Adipocyte (in vitro differentiated cells): Measurements from ENCODE around the gene RIMS4.

Experiments
- DNase-seq: peaks from one replicate; pipeline ENCODE4 v3.0.0-alpha.2; 2015; ENCODE audit warnings: low read depth
- H3K27me3 ChIP-seq: replicated peaks from 2 replicates; pipeline ENCODE4 v1.7.0; 2013; ENCODE audit warnings: mild to moderate bottlenecking, low read length, moderate library complexity; ENCODE audit not compliant: control insufficient read depth, insufficient read depth
- H3K36me3 ChIP-seq: 2 replicates; pipeline ENCODE4 v1.7.0; 2013; ENCODE audit warnings: low read length, mild to moderate bottlenecking, moderate library complexity; ENCODE audit not compliant: control insufficient read depth, insufficient read depth, severe bottlenecking
- H3K4me1 ChIP-seq: 2 replicates; pipeline ENCODE4 v1.7.0; 2013; ENCODE audit warnings: mild to moderate bottlenecking, low read length, moderate library complexity; ENCODE audit not compliant: control insufficient read depth, insufficient read depth
- H3K4me3 ChIP-seq: 2 replicates; pipeline ENCODE4 v1.7.0; 2013; ENCODE audit warnings: mild to moderate bottlenecking, low read length, moderate library complexity
- H3K9ac ChIP-seq: 2 replicates; pipeline ENCODE4 v1.7.0; 2013; ENCODE audit warnings: mild to moderate bottlenecking, low read length, moderate library complexity
- H3K9me3 ChIP-seq: 2 replicates; pipeline ENCODE4 v1.7.0; 2013; ENCODE audit warnings: mild to moderate bottlenecking, low read length, moderate library complexity; ENCODE audit not compliant: control insufficient read depth

The RIMS4 gene

DNA sequence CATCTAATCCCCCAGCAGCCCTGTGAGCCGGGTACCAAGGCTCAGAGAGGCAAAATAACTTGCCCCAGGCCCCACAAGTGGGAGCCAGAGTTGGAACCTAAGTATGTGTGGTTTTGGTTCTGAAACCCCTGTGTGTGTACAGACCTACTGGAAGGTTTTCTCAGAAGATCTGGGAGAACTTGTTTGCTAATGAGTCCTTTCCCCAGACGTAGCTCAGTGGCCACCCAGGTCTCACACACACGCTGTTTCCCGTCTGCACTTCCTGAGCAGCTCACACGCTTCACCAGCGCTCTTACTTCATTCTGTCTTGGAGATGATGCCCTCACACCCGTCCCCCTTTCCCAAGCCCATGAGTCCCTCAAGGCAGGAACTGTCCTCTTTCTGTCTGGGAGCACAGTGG is 87.0 kb downstream of the RIMS4 start:
- Histone ChIP-seq H3K27me3 (no peaks in the 10 kb centered on the region), H3K9me3 (no peaks in the 10 kb centered on the region), H3K4me3 (no peak overlapping the region), H3K9ac (no peak overlapping the region), H3K4me1 (peaks cover 33% of the 10 kb centered on the region), H3K36me3 (peaks cover 11% of the 10 kb centered on the region)
- no peak for DNase-seq

DNA sequence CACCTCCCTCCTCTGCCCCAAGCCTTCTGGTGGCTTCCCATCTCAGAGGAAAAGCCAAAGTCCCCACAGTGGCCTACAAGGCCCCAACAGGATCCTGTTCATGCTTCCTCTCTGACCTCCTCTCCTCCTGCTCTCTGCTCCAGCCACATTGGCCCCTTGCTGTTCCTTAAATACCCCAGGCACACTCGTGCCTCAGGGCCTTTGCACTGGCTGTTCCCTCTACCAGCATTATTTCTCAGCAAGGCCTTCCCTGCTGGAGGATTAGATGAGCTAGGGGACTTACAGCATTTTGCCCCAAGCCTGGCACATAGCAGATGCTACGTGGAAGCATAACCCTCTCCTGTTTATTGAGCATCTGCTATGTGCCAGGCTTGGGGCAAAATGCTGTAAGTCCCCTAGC is 87.4 kb downstream of the RIMS4 start:
- no peak for DNase-seq
- Histone ChIP-seq H3K9ac (peak overlapping the region; percentile 11), H3K4me3 (no peak overlapping the region), H3K27me3 (no peaks in the 10 kb centered on the region), H3K4me1 (peaks cover 34% of the 10 kb centered on the region), H3K36me3 (peaks cover 11% of the 10 kb centered on the region), H3K9me3 (no peaks in the 10 kb centered on the region)

DNA sequence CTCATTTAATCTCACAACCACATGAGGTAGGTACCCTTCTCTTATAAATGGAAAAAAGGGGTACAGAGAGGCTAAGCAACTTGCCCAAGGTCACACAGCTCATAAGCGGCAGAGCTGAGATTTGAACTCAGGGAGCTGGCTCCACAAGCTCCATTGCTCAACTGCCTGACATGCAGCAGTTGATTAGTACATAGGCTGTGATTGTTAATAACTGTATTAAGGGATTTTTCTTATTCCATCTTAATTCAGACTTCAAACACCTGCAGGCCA is 88.6 kb downstream of the RIMS4 start:
- Histone ChIP-seq H3K9ac (peak overlapping the region; percentile 74), H3K27me3 (no peaks in the 10 kb centered on the region), H3K9me3 (no peaks in the 10 kb centered on the region), H3K36me3 (peaks cover 11% of the 10 kb centered on the region), H3K4me3 (no peak overlapping the region), H3K4me1 (peaks cover 44% of the 10 kb centered on the region)
- DNase-seq: no peak

DNA sequence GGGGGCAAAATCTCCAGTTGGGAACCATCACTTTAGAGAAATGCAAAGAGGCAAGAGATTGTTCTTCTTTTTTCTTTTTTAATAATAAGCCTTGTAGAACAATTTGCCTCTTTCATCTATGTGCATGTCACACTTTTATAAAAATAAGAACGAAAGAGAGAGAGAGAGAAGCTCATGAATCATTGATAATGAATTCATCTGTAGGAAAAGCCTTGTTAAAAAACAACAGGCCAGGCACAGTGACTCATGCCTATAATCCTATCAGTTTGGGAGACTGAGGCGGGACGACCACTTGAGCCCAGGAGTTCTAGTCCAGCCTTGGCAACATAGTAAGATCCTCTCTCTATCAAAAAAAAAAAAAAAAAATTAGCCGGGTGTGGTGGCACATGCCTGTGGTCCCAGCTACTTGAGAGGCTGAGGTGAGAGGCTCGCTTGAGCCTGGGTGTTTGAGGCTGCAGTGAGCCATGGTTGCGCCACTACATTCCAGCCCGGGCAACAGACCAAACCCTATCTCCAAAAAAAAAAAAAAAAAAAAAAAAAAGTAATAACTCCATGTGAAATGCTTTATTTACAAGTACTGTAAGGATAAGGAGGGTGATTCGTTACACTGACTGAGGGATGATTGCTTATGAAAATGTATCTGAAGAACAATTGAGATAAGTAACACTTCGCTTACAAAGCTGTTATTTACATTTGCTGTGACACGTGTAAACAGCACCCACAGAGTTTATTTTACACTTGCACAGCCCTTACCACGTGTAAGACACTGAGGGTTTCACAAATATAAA is 89.2 kb downstream of the RIMS4 start:
- peaks cover 11% of the 10 kb centered on the region for H3K36me3 ChIP-seq
- H3K4me3 ChIP-seq: peak overlapping the region; percentile 48
- H3K4me1 ChIP-seq: peaks cover 49% of the 10 kb centered on the region
- no peaks in the 10 kb centered on the region for H3K27me3 ChIP-seq
- H3K9me3 ChIP-seq: no peaks in the 10 kb centered on the region
- peak; percentile 81 for DNase-seq
- peak overlapping the region; percentile 76 for H3K9ac ChIP-seq

DNA sequence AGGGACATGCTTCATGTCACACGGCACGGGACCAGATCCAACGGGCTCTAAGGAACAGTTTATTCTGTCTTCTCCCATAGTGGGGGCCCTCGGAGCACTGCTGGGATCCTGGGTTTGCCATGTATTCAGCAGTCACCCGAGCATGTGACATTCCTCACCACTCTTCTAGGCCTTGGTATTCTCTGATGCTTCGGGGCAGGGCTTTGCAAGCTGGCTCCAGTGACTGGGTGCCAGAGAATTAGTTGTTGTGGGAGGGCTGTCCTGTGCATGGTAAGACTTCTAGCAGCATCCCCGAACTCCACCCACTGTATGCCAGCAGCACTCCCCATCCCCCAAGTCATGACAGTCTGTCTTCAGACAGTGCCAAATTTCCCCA is 89.7 kb downstream of the RIMS4 start:
- peak overlapping the region; percentile 76 for H3K9ac ChIP-seq
- peaks cover 55% of the 10 kb centered on the region for H3K4me1 ChIP-seq
- H3K36me3 ChIP-seq: peaks cover 11% of the 10 kb centered on the region
- peak overlapping the region; percentile 48 for H3K4me3 ChIP-seq
- peak; percentile 80 for DNase-seq
- H3K9me3 ChIP-seq: no peaks in the 10 kb centered on the region
- no peaks in the 10 kb centered on the region for H3K27me3 ChIP-seq

DNA sequence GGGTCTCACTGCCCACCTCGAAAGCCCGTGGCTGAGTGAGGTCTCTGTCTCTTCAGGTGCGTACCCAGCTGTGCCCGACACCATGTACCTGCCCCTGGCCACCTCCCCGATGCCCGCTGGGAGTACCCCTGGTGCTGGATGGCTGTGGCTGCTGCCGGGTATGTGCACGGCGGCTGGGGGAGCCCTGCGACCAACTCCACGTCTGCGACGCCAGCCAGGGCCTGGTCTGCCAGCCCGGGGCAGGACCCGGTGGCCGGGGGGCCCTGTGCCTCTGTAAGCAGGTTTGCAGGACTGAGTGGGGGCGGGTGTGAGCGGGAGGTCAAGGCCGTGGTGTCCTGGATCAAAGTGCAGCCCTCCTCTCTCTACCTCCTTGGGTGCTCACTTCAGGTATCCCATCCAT is 90.5 kb downstream of the RIMS4 start:
- no peaks in the 10 kb centered on the region for H3K9me3 ChIP-seq
- peaks cover 11% of the 10 kb centered on the region for H3K36me3 ChIP-seq
- no peak overlapping the region for H3K4me3 ChIP-seq
- no peaks in the 10 kb centered on the region for H3K27me3 ChIP-seq
- peaks cover 63% of the 10 kb centered on the region for H3K4me1 ChIP-seq
- no peak for DNase-seq
- H3K9ac ChIP-seq: peak overlapping the region; percentile 76

DNA sequence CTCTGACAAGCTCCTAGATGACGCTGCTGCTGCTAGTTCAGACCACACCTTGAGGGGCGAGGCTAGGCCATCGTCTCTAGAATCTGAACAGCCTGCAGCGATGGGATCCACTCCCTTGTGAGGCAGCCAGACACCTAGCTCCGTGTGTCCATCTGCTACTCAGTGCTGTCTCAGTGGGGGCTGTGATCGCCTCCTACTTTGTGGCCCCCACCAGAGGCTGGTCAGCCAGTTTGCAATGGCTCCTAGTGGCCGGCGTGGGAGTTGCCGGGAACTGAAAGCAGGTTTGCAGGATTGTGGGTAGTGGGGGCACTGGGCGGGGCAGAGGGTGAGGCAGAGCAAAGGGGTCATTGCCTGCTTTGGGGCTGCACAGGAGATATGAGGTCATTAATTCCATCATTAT is 92.4 kb downstream of the RIMS4 start:
- peaks cover 71% of the 10 kb centered on the region for H3K4me1 ChIP-seq
- peak overlapping the region; percentile 75 for H3K9ac ChIP-seq
- H3K27me3 ChIP-seq: no peaks in the 10 kb centered on the region
- H3K4me3 ChIP-seq: peak overlapping the region; percentile 65
- no peak for DNase-seq
- H3K9me3 ChIP-seq: no peaks in the 10 kb centered on the region
- peaks cover 5% of the 10 kb centered on the region for H3K36me3 ChIP-seq

DNA sequence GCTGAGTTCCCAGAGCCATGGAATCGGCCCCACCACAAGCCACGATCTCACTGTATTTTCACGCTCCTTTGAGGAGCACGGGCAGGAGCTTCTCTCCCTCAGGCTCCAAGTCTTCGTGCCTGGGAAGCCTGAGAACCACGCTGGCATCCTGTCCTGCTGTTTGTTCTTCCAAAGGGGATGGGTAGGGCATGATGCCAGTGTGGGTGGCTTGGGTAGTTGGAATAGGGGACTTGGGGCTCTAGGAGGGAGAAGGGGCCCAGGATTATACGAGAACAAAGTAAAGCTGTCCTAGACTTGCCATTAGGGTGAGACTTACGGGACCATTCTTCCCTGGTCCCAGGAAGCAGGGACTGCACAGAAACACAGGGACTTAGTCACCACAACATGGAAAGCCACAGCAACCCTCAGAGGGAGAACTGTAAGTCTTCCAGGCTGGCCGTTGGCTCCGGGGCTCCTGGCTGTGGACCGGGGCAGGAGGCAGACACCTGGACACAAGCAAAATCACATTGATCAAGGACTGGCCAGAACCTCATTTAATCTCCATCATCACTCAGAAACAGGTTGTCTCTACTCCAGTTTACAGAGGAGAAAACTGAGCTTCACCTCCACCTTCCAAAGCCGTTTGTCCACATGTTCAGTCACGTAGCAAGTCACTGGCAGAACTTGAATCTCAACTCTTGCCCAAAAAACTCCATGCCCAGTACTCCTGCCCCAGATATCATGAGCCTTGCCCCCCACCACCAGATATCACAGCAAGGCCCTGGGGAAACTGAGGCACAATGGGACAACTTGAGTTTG is 93.8 kb downstream of the RIMS4 start:
- Histone ChIP-seq H3K4me1 (peaks cover 65% of the 10 kb centered on the region), H3K9ac (peak overlapping the region; percentile 78), H3K36me3 (no peaks in the 10 kb centered on the region), H3K4me3 (peak overlapping the region; percentile 76), H3K27me3 (no peaks in the 10 kb centered on the region), H3K9me3 (no peaks in the 10 kb centered on the region)
- DNase-seq: peak; percentile 33

DNA sequence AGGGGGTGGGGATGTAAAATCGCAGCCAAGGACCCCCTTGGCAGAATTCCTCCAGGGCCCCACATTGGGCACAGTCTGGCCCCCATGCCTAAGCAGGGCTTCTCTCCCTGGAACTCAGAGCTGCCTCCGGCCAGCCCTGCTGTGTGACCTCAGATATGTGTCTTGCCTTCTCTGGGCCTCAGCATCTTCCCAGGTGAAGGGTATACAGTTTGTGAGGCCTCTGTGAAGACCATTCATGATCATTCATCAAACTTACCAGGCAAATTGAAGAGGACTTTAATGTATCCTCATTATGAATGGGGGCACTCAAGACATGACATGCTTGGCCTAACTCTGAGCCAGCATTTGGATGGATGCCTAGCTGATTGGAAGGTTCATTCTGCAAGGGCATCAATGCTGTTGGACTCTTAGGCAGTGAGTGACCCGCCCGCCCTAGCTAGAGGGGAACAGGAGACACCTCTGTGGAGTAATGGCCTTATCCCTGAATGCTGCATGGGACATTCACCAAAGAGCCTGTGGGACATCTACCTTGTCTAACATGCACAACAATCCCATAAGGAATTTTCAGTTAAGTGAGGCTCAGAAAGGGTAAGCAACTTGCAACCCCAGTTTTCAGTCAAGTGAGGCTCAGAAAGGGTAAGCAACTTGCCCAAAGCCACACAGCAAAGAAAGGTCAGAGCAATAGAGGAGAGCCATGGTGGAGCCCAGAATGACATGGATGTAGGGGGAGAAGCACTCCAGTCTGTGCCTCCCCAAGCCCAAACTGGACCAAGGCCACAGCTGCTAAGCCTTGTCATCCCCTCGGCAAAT is 94.6 kb downstream of the RIMS4 start:
- peak overlapping the region; percentile 78 for H3K9ac ChIP-seq
- H3K36me3 ChIP-seq: no peaks in the 10 kb centered on the region
- no peaks in the 10 kb centered on the region for H3K27me3 ChIP-seq
- peaks cover 61% of the 10 kb centered on the region for H3K4me1 ChIP-seq
- no peak for DNase-seq
- no peaks in the 10 kb centered on the region for H3K9me3 ChIP-seq
- peak overlapping the region; percentile 76 for H3K4me3 ChIP-seq

DNA sequence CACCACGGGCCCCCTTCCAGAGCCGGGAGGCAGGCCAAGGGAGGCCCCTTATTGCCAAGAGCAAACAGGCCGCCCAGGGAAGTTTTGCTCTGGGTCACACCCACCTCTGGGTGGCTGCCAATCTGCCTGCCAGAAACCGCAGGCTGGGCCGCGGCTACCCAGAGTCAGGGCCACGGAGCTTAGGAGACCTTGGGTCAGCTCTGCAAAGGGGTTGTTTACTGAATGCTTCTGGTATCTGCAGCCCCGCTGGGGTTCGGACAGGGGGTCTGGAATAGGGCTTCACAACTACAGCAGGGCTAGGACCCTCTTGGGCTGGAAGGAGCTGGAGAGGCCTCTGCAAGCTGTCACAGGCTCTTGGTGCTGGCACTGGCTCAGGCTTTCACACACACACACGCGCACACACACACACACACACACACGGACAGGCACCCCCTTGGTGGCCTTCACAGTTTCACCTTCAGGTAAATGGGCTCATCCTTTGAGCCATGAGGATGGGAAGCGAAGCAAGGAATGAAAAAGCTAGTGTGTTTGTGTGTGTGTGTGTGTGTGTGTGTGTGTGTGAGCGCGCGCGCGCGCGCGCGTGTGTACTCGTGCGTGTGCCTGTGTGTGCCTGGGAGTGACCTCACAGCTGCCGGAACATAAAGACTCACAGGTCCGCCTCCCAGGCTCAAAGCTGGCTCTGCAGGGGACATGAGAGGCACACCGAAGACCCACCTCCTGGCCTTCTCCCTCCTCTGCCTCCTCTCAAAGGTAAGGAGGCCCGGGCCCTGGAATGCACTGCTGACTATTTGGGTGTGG is 95.4 kb downstream of the RIMS4 start, which contains the start of gene CCN5:
Gene CCN5, plus strand, starts transcription at position 669 of the 798 bp plus-strand sequence. Its CDS starts 22 bp downstream, at position 691.
- Histone ChIP-seq H3K27me3 (no peaks in the 10 kb centered on the region), H3K9ac (peak within 1 kb of the TSS; percentile 78), H3K9me3 (no peaks in the 10 kb centered on the region), H3K4me3 (peak within 1 kb of the TSS; percentile 76), H3K4me1 (peaks cover 53% of the 10 kb centered on the region), H3K36me3 (no peaks in the 10 kb centered on the region)
- DNase-seq: peak; percentile 90
